GM12872 (cell line): ENCODE data around the gene TP53RK.

Experiments used
- TF ChIP-seq, protein P1 (sequence below): IDR thresholded peaks from 3 replicates; pipeline ENCODE4 v1.5.1; 2011; ENCODE audit warnings: low read depth, mild to moderate bottlenecking, low read length, moderate library complexity; ENCODE audit not compliant: insufficient read depth

TP53RK gene

DNA sequence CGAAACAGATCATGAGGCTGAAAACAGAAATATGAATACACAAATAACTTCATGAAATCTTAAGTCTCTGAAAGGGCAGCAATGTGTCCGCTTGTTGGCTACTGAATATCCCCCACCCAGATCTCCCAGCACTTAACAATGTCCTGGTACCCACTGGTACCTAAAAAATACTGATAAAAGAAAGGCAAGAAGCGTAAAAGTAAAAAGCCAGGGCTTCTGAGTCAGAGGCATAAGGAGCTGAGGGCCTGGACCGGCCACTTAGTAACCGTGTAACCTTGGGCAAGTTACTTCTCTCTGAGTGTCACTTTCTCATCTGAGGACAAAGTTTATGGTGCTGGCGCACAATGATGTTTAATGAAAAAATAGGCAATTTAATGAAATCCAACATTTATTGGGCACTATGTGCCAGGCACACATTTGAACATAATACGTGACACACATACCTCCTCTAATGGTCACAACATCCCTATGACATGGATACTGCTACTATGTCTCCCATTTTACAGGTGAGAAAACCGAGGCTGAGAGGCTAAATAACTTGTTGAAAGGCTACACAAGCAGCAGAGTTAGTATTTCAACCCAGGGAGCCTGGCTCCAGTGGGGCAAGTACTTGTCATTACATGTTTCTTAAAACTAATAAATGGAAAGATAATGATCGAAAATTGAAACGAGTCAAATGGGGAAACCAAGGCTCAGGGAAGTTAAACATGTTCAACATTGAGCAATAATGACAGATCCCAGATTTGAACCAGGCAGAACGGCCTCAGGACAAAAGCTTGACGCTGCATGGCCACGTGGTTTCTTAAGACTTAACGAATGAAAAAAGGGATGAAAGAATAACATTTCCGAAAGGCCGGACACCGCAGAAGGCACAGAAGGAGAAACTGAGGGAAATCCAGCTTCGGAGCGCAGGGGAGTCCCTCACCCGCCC is 828 bp downstream of the TP53RK start:
- TF ChIP-seq, protein P1, sequence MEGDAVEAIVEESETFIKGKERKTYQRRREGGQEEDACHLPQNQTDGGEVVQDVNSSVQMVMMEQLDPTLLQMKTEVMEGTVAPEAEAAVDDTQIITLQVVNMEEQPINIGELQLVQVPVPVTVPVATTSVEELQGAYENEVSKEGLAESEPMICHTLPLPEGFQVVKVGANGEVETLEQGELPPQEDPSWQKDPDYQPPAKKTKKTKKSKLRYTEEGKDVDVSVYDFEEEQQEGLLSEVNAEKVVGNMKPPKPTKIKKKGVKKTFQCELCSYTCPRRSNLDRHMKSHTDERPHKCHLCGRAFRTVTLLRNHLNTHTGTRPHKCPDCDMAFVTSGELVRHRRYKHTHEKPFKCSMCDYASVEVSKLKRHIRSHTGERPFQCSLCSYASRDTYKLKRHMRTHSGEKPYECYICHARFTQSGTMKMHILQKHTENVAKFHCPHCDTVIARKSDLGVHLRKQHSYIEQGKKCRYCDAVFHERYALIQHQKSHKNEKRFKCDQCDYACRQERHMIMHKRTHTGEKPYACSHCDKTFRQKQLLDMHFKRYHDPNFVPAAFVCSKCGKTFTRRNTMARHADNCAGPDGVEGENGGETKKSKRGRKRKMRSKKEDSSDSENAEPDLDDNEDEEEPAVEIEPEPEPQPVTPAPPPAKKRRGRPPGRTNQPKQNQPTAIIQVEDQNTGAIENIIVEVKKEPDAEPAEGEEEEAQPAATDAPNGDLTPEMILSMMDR, result no peak

DNA sequence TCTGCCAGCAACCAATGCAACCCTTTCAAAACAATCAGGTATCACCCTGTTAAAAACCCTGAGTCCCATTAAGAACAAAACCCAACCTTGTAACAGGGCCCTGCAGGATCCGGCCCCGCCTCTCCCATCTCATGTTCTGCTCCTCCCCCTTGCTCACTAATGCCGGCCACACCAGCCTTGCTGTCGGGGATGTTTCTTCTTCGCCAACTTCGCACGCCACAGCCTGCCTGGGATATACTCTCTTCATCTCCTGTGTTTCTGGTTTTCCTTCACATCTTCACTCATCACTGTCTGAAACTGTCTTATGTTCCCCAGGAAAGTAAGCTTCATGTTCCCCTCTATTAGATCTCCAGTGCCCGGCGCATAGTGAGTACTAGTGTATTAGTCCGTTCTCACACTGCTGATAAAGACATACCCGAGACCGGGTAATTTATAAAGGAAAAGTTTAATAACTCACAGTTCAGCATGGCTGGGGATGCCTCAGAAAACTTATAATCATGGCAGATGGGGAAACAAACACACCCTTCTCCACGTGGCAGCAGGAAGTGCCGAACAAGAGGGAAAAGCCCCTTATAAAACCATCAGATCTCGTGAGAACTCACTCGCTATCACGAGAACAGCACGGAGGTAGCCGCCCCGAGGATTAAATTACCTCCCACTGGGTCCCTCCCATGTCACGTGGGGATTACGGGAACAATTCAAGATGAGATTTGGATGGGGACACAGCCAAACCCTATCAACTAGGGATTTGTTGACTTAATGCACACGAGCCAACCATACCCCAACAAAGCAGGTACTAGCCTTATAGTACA is 5.1 kb downstream of the TP53RK start:
- TF ChIP-seq, protein P1, result no peak

DNA sequence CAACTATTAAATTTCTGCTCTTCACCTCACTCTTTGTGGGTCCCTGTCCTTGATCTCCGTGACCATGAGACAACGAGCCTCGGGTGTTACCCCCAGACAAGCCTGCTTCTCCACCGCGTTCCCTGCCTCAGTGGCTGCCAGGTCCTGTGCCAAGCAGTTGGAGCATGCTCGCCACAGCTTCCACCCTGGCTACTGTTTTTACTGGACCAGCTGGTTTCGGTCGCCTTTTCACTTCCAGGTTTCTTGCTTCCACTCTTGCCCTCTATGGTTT is 5.6 kb downstream of the TP53RK start:
- TF ChIP-seq, protein P1, result no peak

DNA sequence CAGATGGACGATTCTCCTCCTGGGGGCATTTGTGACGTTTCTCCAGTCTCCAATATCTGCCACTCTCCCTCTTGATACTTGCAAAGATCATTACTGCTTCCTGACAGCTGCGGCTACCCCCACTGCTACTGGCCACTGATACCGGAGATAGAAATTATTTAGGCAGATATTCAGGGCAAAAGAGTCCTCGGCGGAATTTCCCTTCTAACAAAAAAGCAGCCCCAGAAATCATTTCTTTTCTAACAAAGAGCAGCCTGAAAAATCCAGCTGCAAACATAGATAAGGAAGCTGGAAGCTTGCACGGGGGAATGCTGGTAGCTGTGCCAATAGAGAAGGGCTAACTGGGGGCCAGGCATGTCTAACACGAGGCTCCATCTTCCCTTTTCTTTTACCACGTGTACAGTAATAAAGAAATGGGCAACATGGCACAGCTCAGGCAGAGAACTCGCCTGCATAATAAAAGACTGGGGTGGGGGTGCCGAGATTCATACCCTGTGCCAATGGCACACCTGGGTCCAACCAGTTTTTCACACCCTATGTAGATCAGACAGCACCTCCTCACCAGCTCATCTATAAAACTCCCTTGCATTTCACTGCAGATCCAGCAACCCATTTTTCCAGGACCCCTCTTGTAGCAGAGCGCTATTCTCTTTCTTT is 6.1 kb downstream of the TP53RK start:
- TF ChIP-seq, protein P1, result no peak

DNA sequence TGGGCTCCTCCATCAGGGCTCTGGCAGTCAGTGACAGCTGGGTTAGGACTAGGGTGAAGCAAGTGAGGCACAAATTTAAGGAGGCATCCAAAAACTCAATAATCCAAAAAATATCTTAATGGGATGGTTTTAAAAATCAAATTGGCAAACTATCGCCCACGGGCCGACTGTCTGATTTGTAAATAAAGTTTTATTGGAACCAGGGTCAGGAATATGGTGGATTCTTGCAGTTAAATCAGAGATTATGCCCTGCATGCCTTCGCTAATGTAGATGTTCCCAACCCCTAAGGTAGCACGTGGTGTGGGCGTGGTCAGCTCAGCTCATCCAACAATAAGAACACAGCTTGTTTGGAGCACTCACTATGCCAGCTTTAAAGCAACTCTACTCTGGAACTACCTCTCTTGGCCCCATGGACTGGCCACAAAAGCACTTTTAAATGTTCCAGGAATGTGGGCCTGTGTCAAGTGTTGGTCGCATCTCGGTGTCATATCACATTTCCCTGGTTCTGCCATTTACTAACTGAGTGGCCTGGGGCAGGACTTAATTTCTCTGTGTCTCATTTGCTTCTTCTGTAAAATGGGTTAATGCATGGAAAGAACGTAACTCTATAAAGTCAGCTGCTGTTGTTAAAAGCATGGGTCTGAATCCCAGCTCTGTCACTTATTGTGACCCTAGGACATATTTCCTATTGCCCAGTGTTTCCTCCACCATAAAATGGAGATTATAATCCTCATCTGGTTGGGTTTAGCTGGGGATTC is 7.0 kb downstream of the TP53RK start:
- TF ChIP-seq, protein P1, result no peak

DNA sequence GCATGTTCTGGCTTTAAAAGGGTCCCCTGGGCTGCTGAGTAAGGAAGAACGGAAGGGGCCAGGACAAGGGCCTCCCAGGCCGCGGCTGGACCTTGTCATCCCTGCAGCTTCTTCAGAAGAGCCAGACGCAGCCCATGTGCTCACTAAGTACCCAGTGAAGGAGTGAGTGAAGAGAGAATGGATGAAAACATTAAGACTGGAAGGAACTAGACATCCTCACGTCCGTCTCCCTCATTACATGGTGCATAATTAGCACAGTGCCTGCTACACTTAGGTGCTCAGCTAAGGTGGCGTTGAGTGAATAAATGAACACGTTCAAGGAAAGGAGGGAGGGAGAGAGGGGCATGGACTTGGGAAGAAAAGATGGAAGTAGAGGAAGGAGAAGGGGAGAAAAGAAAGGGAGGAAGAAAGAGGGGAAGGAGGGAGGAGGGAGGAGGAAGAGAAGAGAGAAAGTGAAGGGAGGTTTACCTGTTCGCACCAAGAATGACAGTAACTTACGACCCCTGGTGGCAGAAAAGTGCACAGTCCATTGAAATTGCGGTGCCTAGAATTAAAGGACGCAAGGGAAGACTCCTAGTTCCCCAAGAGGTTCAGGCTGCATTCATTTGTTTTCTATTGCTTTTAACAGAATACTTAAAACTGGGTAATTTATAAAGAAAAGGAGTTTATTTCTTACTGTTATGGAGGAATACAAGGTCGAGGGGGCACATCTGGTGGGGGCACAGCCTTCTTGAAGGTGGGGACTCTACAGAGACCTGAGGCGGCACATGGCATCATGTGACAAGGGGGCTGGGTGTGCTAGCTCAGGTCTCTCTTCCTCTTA is 8.0 kb downstream of the TP53RK start:
- TF ChIP-seq, protein P1, result peak; percentile 85
